ENCODE data around the gene MT1G.

DNA sequence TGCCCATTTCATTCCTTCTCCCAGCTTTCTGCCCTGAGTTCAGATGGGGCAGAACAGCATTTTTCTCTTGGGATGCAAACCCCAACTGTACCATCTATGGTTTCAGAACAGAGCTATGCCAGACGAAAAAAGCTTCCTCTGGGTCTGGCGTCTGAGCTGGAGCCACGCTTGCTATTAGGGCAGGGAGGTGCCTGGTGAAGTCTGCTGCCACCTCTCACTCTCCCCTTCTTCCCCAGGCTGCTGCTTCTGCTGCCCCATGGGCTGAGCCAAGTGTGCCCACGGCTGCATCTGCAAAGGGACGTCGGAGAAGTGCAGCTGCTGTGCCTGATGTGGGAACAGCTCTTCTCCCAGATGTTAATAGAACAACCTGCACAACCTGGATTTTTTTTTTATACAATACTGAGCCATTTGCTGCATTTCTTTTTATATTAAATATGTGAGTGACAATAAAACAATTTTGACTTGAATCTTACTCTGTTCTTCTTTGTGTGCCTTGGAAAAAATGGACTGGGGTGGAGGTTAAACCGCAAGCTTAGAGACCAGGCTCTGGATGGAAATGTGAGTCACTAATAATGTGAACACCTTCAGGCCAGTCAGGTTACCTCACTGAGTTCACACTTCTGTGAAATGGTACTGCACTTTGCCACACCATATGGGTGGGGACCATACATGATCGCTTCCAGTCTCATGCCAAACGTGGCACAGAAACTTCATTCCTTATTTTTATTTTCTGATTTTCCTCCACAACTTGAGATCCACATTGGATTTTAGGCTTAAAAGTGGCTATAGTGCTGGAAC, 31.1 kb downstream of the MT1G start:
- TF ChIP-seq CTCF (IDR thresholded peaks at IDR 0.05; ENCODE audit: low read depth, low read length, missing input control) (no peak), SP1 (IDR thresholded peaks at IDR 0.05) (no peak)
- TF ChIP-seq, protein P1, sequence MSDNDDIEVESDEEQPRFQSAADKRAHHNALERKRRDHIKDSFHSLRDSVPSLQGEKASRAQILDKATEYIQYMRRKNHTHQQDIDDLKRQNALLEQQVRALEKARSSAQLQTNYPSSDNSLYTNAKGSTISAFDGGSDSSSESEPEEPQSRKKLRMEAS (IDR thresholded peaks at IDR 0.05), result no peak

All from liver (tissue), 3 donors.